MCF 10A (cell line): ENCODE data around the gene GDPGP1. TPM values are rescaled to one million over a fixed set of nuclear protein-coding genes. Genes with fewer than 3 reads are reported as not detected.
A peak's percentile ranks its signal among the peaks of the same experiment; 100 is the strongest.

Experiments
- BruUV-seq: library from RNA; stranded (reverse); fragments of 400-500 nt; replicated peaks from 2 replicates; lab custom pipeline; 2021; lab: Mats Ljungman, UMichigan
- CTCF ChIA-PET: fragments of 300-600 bp; sonication (Branson Sonifier 250); formaldehyde crosslinking; extraction: SDS; loops from one replicate; lab custom pipeline; 2021; ENCODE audit warnings: antibody characterized with exemption, inconsistent platforms; lab: Yijun Ruan, JAX
- POLR2A ChIA-PET: fragments of 300-600, 350-650 bp; sonication (Branson Sonifier 250); formaldehyde crosslinking; extraction: SDS; loops from one replicate; lab custom pipeline; 2020; ENCODE audit warnings: antibody characterized with exemption, inconsistent platforms; lab: Yijun Ruan, JAX
- DNase-seq: peaks from one replicate; pipeline ENCODE4 v3.0.0-alpha.2; 2018; ENCODE audit not compliant: unreplicated experiment
- H3K27ac Mint-ChIP-seq: one replicate; pipeline ENCODE4 v1.8.0; 2022; ENCODE audit warnings: mild to moderate bottlenecking, low read depth, mixed read lengths; ENCODE audit not compliant: unreplicated experiment
- H3K27me3 Mint-ChIP-seq: one replicate; pipeline ENCODE4 v1.8.0; 2022; ENCODE audit warnings: mixed read lengths; ENCODE audit not compliant: insufficient read depth, unreplicated experiment
- H3K36me3 Mint-ChIP-seq: one replicate; pipeline ENCODE4 v1.8.0; 2022; ENCODE audit warnings: mild to moderate bottlenecking, moderate library complexity, mixed read lengths; ENCODE audit not compliant: insufficient read depth, unreplicated experiment
- H3K4me1 Mint-ChIP-seq: one replicate; pipeline ENCODE4 v1.8.0; 2022; ENCODE audit warnings: mixed read lengths; ENCODE audit not compliant: insufficient read depth, unreplicated experiment
- H3K4me3 Mint-ChIP-seq: one replicate; pipeline ENCODE4 v1.8.0; 2022; ENCODE audit warnings: mild to moderate bottlenecking, moderate library complexity, mixed read lengths; ENCODE audit not compliant: unreplicated experiment
- H3K9me3 Mint-ChIP-seq: one replicate; pipeline ENCODE4 v1.8.0; 2022; ENCODE audit warnings: mixed read lengths; ENCODE audit not compliant: unreplicated experiment
- CTCF ChIP-seq: fragments of 200-600 bp; IDR thresholded peaks from one replicate; pipeline ENCODE4 v1.8.0; 2022; ENCODE audit warnings: antibody characterized with exemption, mild to moderate bottlenecking; ENCODE audit not compliant: unreplicated experiment
- intact Hi-C: fragments of 100-400 bp; cut with micrococcal nuclease; formaldehyde crosslinking; loops from 2 replicates; pipeline ENCODE4 v1.14.1; 2022
- total RNA-seq: library from RNA; stranded (reverse); gene quantifications from 2 replicates; pipeline ENCODE4 v1.2.3, GENCODE V29; 2022

Gene GDPGP1
- total RNA-seq, 1 experiment from 2014 or later: 3.4 TPM

- CTCF ChIA-PET: interaction anchor here (0.9 to 2.7 kb wide), 6 partner anchors 9 to 62 kb away, joined by 3 to 9 read pairs (median 4); no protein-coding TSS in a partner anchor
- BruUV-seq: no TSS peak
Measured at GRCh38 chr15:90205050-90205848, 28.8 kb upstream of the GDPGP1 start.

GRCh38 chr15:90205886-90206285 is 28.1 kb upstream of the GDPGP1 start:
- ChIA-PET CTCF (interaction anchor here (0.9 to 2.7 kb wide), 6 partner anchors 8 to 40 kb away, joined by 3 to 9 read pairs (median 4); no protein-coding TSS in a partner anchor), POLR2A (interaction anchor here (0.6 to 2.4 kb wide), 3 partner anchors 8 to 23 kb away, joined by 3 to 13 read pairs (median 3); no protein-coding TSS in a partner anchor)
- Mint-ChIP-seq H3K27me3 (no peaks in the 10 kb centered on the region), H3K27ac (no peak overlapping the region), H3K9me3 (no peaks in the 10 kb centered on the region), H3K4me1 (peaks cover 29% of the 10 kb centered on the region), H3K4me3 (no peak overlapping the region), H3K36me3 (peaks cover 46% of the 10 kb centered on the region)
- no peak for TF ChIP-seq CTCF
- intact Hi-C loops: no loop called here
- BruUV-seq: no TSS peak
- DNase-seq: peak; percentile 58

More at GRCh38 chr15:90205050-90205848, 28.8 kb upstream of the GDPGP1 start:
- H3K36me3 Mint-ChIP-seq: peaks cover 46% of the 10 kb centered on the region
- H3K4me3 Mint-ChIP-seq: no peak overlapping the region
- no peak overlapping the region for H3K27ac Mint-ChIP-seq
- H3K27me3 Mint-ChIP-seq: no peaks in the 10 kb centered on the region
- intact Hi-C loops: no loop called here
- no peaks in the 10 kb centered on the region for H3K9me3 Mint-ChIP-seq
- POLR2A ChIA-PET: interaction anchor here (0.6 to 2.4 kb wide), 5 partner anchors 8 to 28 kb away, joined by 3 to 13 read pairs (median 3); partner anchors contain the start of genes CIB1 and GDPGP1
- TF ChIP-seq CTCF: no peak
- DNase-seq: no peak
- peaks cover 23% of the 10 kb centered on the region for H3K4me1 Mint-ChIP-seq

- BruUV-seq: no TSS peak
- no peaks in the 10 kb centered on the region for H3K27me3 Mint-ChIP-seq
- peaks cover 39% of the 10 kb centered on the region for H3K4me1 Mint-ChIP-seq
- peaks cover 42% of the 10 kb centered on the region for H3K36me3 Mint-ChIP-seq
- CTCF ChIA-PET: interaction anchor here (1.2 to 1.4 kb wide), 2 partner anchors 64 to 86 kb away, joined by 3 to 4 read pairs; no protein-coding TSS in a partner anchor
- POLR2A ChIA-PET: interaction anchor here (0.6 to 1.7 kb wide), 2 partner anchors 17 to 59 kb away, joined by 3 to 7 read pairs; no protein-coding TSS in a partner anchor
- no peak overlapping the region for H3K4me3 Mint-ChIP-seq
- H3K27ac Mint-ChIP-seq: no peak overlapping the region
- H3K9me3 Mint-ChIP-seq: no peaks in the 10 kb centered on the region
- intact Hi-C loops: no loop called here
- no peak for TF ChIP-seq CTCF
- DNase-seq: no peak
Measured at GRCh38 chr15:90207252-90207651, 26.8 kb upstream of the GDPGP1 start.

- POLR2A ChIA-PET: interaction anchor here (0.7 to 1.7 kb wide), 3 partner anchors 9 to 57 kb away, joined by 3 to 7 read pairs (median 4); partner anchors contain the start of gene NGRN
- peaks cover 42% of the 10 kb centered on the region for H3K36me3 Mint-ChIP-seq
- no TSS peak for BruUV-seq
Measured at GRCh38 chr15:90208356-90208755, 25.7 kb upstream of the GDPGP1 start.

More at GRCh38 chr15:90208356-90208755, 25.7 kb upstream of the GDPGP1 start:
- CTCF ChIA-PET: interaction anchor here (0.8 to 1.4 kb wide), 5 partner anchors 23 to 85 kb away, joined by 3 to 4 read pairs (median 3); no protein-coding TSS in a partner anchor
- Mint-ChIP-seq H3K4me1 (peaks cover 46% of the 10 kb centered on the region), H3K4me3 (no peak overlapping the region), H3K9me3 (no peaks in the 10 kb centered on the region), H3K27ac (no peak overlapping the region), H3K27me3 (no peaks in the 10 kb centered on the region)
- TF ChIP-seq CTCF: no peak
- no peak for DNase-seq
- intact Hi-C loops: no loop called here
